Measurements from ENCODE around the gene HEXIM2. TPM values are rescaled to one million over a fixed set of nuclear protein-coding genes. Genes with fewer than 3 reads are reported as not detected.

Gene HEXIM2
- total RNA-seq, 1 donor from 2014 or later: 14.9 TPM

Other genes with a start within 250 kb of the HEXIM2 start
- 0.09 TPM for gene GFAP, start 246.4 kb upstream of the HEXIM2 start, total RNA-seq
- gene KIF18B, start 214.1 kb upstream of the HEXIM2 start, total RNA-seq: 1.4 TPM
- 3.2 TPM for gene C1QL1, start 193.6 kb upstream of the HEXIM2 start, total RNA-seq
- gene DCAKD, start 110.2 kb upstream of the HEXIM2 start, total RNA-seq: 38.3 TPM
- 109 TPM for gene NMT1, start 100.6 kb upstream of the HEXIM2 start, total RNA-seq
- 63.6 TPM for gene PLCD3, start 29.4 kb upstream of the HEXIM2 start, total RNA-seq
- gene ACBD4, start 26.2 kb upstream of the HEXIM2 start, total RNA-seq: 29.8 TPM
- 62.5 TPM for gene HEXIM1, start 13.4 kb upstream of the HEXIM2 start, total RNA-seq
- gene FMNL1, start 60.0 kb downstream of the HEXIM2 start, total RNA-seq: 30.7 TPM
- gene SPATA32, start 100.2 kb downstream of the HEXIM2 start, total RNA-seq: not detected
- 19.1 TPM for gene MAP3K14, start 155.1 kb downstream of the HEXIM2 start, total RNA-seq

Measured in mucosa of gallbladder (tissue), 1 donor.